Osteocyte (in vitro differentiated cells): ENCODE measurements around the gene CAMK2B. TPM values are rescaled to one million over a fixed set of nuclear protein-coding genes. Genes with fewer than 3 reads are reported as not detected.

Experiments used
- DNase-seq: peaks from one replicate; pipeline ENCODE4 v3.0.0; 2021; ENCODE audit warnings: mixed read lengths; ENCODE audit not compliant: unreplicated experiment; ENCODE audit errors: extremely low spot score
- H3K27ac Mint-ChIP-seq: one replicate; pipeline ENCODE4 v1.8.0; 2021; ENCODE audit warnings: mild to moderate bottlenecking, mixed read lengths; ENCODE audit not compliant: unreplicated experiment
- H3K27me3 Mint-ChIP-seq: one replicate; pipeline ENCODE4 v1.8.0; 2021; ENCODE audit warnings: mixed read lengths; ENCODE audit not compliant: unreplicated experiment
- H3K36me3 Mint-ChIP-seq: one replicate; pipeline ENCODE4 v1.8.0; 2021; ENCODE audit warnings: mixed read lengths; ENCODE audit not compliant: unreplicated experiment
- H3K4me1 Mint-ChIP-seq: one replicate; pipeline ENCODE4 v1.8.0; 2021; ENCODE audit warnings: mixed read lengths; ENCODE audit not compliant: unreplicated experiment
- H3K4me3 Mint-ChIP-seq: one replicate; pipeline ENCODE4 v1.8.0; 2021; ENCODE audit warnings: mild to moderate bottlenecking, moderate library complexity, mixed read lengths; ENCODE audit not compliant: unreplicated experiment
- H3K9me3 Mint-ChIP-seq: one replicate; pipeline ENCODE4 v1.8.0; 2021; ENCODE audit warnings: mixed read lengths; ENCODE audit not compliant: unreplicated experiment
- CTCF ChIP-seq: fragments of 200-600 bp; sonication (generic); IDR thresholded peaks from 2 replicates; pipeline ENCODE4 v1.5.0; 2021; ENCODE audit warnings: antibody characterized with exemption, mild to moderate bottlenecking, moderate library complexity
- total RNA-seq: library from RNA; stranded (reverse); gene quantifications from 2 replicates; pipeline ENCODE4 v1.2.1, GENCODE V29; 2021

The CAMK2B gene
- total RNA-seq, 1 donor from 2014 or later: not detected

DNA sequence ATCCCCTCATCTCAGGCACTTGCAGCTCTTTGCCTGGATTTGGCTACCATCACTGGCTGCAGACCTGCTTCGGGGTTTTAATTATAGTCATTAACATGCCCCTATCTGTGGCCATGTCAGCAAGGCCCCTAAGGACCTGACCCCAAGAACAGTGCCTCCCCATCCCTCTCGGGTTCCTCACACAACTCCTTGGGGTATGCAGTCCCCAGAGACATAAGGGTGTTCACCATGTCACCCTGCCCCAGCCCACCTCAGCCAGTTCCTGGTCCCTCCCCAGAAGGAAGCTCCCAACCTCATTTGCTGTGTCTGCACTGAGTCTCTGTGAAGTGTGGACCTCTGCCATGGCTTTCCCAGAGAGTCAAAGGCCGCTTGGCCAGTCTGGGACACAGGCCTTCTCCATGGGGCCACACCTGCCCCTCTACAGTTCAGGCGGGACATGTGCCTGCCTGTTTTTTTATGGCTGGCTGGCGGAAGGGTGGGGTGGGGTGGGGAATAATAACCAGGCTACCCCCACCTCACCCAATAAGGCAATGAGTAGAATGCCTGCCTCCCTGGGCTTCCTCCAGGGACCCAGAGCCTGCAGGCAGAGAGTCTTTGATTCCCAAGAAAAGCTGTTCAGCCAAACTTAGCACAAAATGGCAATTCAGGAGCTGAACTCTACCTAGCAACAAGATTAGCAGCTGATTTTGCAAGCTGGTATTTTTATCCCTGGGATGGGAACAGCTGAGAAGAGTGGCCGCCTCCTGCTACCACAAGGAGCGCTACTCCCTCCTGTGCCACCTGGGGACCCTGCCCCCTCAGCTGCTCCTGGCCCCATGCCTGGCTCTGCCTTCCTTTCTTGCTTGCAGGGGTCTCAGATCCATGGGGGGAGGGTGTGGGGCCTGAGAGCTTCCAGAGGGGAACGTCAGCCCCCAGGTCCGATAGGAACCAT lies 23.7 kb upstream of the CAMK2B start:
- no peak for DNase-seq
- no peak for TF ChIP-seq CTCF

GRCh38 chr7:44348300-44348699 lies 22.9 kb upstream of the CAMK2B start:
- no peaks in the 10 kb centered on the region for H3K36me3 Mint-ChIP-seq
- peak; percentile 24 for TF ChIP-seq CTCF
- H3K9me3 Mint-ChIP-seq: peaks cover 4% of the 10 kb centered on the region
- H3K27me3 Mint-ChIP-seq: peaks cover 67% of the 10 kb centered on the region
- DNase-seq: no peak
- H3K4me3 Mint-ChIP-seq: no peak overlapping the region
- no peaks in the 10 kb centered on the region for H3K4me1 Mint-ChIP-seq
- no peak overlapping the region for H3K27ac Mint-ChIP-seq

More for the DNA sequence above, 23.7 kb upstream of the CAMK2B start:
- Mint-ChIP-seq H3K27me3 (peaks cover 69% of the 10 kb centered on the region), H3K9me3 (peaks cover 4% of the 10 kb centered on the region), H3K36me3 (no peaks in the 10 kb centered on the region), H3K27ac (no peak overlapping the region), H3K4me1 (no peaks in the 10 kb centered on the region), H3K4me3 (no peak overlapping the region)

- no peak for DNase-seq
- H3K9me3 Mint-ChIP-seq: peaks cover 4% of the 10 kb centered on the region
- peaks cover 67% of the 10 kb centered on the region for H3K27me3 Mint-ChIP-seq
- H3K4me1 Mint-ChIP-seq: no peaks in the 10 kb centered on the region
- H3K36me3 Mint-ChIP-seq: no peaks in the 10 kb centered on the region
- no peak for TF ChIP-seq CTCF
- H3K27ac Mint-ChIP-seq: no peak overlapping the region
- H3K4me3 Mint-ChIP-seq: no peak overlapping the region
Observed at GRCh38 chr7:44347546-44348114, 22.2 kb upstream of the CAMK2B start.

DNA sequence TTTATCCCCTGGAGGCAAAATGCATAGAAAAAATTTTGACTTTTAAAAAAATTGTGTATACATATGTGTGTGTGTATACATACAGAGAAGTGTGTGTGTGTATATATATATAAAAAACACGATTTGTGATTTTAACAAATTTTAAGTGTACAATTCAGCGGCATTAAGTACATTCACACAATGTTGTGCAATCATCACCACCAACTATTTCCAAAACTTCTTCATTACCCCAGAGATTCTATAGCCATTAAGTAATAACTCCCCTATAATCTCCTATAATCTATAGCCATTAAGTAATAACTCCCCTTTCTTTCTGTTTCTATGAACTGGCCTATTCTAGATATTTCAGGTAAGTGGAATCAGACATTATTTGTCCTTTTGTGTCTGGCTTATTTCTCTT lies 20.7 kb upstream of the CAMK2B start:
- H3K27me3 Mint-ChIP-seq: peaks cover 61% of the 10 kb centered on the region
- H3K27ac Mint-ChIP-seq: no peak overlapping the region
- no peak for DNase-seq
- peaks cover 4% of the 10 kb centered on the region for H3K9me3 Mint-ChIP-seq
- TF ChIP-seq CTCF: no peak
- H3K36me3 Mint-ChIP-seq: no peaks in the 10 kb centered on the region
- no peak overlapping the region for H3K4me3 Mint-ChIP-seq
- no peaks in the 10 kb centered on the region for H3K4me1 Mint-ChIP-seq

DNA sequence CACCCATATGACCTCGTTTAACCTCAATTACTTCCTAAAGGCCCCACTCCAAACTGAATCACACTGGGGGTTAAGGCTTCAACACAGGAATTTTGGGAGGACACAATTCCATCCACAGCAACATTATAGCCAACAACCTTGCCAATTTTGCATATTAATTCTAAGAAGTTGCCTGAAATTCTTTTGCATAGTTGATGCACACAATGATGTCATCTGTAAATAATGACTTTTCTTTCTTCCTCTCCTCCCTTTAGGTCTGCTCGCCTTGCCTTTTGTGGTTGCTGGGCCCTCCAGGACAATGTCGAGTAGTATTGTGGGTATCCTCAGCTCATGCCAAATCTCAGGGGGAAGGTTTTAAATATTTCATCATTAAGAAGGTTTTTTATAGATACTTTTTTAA lies 16.0 kb upstream of the CAMK2B start:
- H3K9me3 Mint-ChIP-seq: peaks cover 9% of the 10 kb centered on the region
- no peaks in the 10 kb centered on the region for H3K4me1 Mint-ChIP-seq
- H3K4me3 Mint-ChIP-seq: no peak overlapping the region
- H3K27me3 Mint-ChIP-seq: peaks cover 61% of the 10 kb centered on the region
- DNase-seq: no peak
- no peaks in the 10 kb centered on the region for H3K36me3 Mint-ChIP-seq
- H3K27ac Mint-ChIP-seq: no peak overlapping the region
- no peak for TF ChIP-seq CTCF
